CD4-positive, alpha-beta T cell treated with Interleukin-6 at 100 ng/mL for 8 hours (primary cell): ENCODE results near the gene ANKRD39.
"Not testable (repeated sequence)": the region's sequence is repeated elsewhere in the genome, so short reads cannot be mapped to it uniquely, and the experiment has no call there.

Experiments used
- DNase-seq: peaks from one replicate; pipeline ENCODE4 v3.0.0-alpha.2; 2020; ENCODE audit warnings: mixed read lengths, low spot score

ANKRD39 gene, protein sequence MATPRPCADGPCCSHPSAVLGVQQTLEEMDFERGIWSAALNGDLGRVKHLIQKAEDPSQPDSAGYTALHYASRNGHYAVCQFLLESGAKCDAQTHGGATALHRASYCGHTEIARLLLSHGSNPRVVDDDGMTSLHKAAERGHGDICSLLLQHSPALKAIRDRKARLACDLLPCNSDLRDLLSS

GRCh38 chr2:96857667-96858372 lies at the start of gene ANKRD39:
TSS of gene ANKRD39 (minus strand) at chr2:96858016. CDS start at chr2:96857987, 29 bp downstream.
- DNase-seq, result peak; percentile 98

- no peak for DNase-seq
These were observed 48.9 kb upstream of the ANKRD39 start for GRCh38 chr2:96906729-96907114.

- no peak for DNase-seq
These were observed 46.0 kb upstream of the ANKRD39 start for GRCh38 chr2:96903815-96904214.

GRCh38 chr2:96903318-96903717 lies 45.5 kb upstream of the ANKRD39 start:
- no peak for DNase-seq

DNA sequence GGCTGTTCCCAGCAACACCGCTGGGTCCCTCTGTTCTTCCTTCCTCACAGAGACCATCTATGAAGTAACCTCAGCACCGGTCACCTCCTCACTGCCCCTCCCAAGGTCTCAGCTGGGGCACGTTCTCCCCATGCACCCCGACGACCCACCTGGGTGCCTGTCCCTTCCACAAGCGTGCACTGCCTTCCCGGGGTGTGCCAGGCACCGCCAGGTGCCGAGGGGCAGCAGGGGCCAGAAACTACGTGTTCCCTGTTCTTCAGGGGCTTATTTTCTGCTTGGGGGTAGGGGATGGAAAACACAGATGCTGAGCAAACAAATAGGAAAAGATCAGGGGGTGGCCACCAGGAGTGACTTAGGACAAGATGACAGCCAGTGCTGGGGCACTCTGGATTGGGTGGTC lies 42.4 kb upstream of the ANKRD39 start:
- no peak for DNase-seq

DNA sequence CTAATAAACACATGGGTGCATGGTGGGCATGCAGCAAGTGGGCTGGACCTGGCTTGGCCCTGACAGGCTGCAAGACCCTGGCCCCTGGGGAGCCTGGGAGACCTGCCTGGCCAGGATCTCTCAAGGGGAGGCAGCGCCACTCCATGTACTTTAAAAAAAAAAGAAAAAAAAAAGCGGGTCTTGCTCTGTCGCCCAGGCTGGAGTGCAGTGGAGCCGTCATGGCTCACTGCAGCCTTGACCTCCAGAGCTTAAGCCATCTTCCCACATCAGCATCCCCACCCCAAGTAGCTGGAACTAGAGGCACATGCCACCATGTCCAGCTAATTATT lies 41.6 kb upstream of the ANKRD39 start:
- no peak for DNase-seq

GRCh38 chr2:96898641-96899412 lies 41.0 kb upstream of the ANKRD39 start:
- DNase-seq, result no peak

DNA sequence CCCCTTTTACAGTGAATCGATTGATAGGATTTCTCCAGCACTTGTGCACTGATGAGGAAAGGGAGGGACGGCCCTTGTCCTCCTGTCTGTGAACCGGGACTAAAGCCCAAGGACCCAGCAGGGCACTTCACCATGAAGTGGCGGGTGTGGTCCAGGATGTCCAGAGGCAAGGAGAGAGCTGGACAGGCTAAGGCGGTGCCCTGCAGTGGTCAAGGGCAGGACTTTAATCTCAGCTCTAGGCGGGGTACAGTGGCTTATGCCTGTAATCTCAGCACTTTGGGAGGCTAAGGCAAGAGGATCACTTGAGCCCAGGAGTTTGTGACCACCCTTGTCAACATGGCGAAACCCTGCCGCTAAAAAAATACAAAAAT lies 40.3 kb upstream of the ANKRD39 start:
- no peak for DNase-seq

GRCh38 chr2:96897491-96898134 lies 39.8 kb upstream of the ANKRD39 start:
- DNase-seq, result no peak

- peak; percentile 51 for DNase-seq
These were observed 38.2 kb upstream of the ANKRD39 start for GRCh38 chr2:96895746-96896651.

DNA sequence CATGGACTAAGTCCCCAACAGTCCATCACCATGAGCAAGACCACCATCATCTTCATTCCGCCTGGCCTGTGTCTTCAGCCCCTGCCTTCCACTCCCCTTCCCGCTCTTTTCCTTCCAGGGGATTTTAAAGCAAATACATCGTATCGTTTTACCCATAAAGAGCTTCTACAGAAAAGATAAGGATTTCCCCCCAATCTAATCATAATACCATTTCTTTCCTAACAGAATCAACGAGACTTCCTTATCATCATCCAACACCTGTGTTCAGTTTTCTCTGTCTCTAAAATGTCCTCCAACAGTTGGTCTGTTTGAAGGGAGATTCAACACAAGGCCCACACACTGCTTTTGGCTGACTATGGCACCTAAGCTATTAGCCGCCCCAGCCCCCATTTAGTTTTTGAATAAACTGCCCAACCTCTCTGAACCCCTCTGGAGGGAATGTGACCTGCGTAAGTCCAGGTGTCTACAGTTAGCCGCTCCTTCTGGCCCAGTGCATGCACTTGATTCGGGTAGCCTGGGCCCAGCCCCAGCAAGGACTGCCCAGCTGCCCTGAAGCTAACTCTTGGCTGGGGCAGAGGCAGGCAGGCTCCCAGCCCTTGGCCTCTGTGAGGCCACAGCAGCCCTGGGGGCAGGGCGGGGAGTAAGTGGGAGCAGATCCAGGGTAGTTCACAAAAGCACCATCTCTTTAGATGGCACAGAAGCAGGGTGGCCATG lies 37.4 kb upstream of the ANKRD39 start:
- DNase-seq, result no peak

- DNase-seq, result no peak
These were observed 36.3 kb upstream of the ANKRD39 start for GRCh38 chr2:96894151-96894531.

GRCh38 chr2:96893289-96894150 lies 35.7 kb upstream of the ANKRD39 start:
- DNase-seq, result no peak

- peak; percentile 54 for DNase-seq
These were observed 33.9 kb upstream of the ANKRD39 start for GRCh38 chr2:96891591-96892333.

GRCh38 chr2:96890726-96891385 lies 33.0 kb upstream of the ANKRD39 start:
- no peak for DNase-seq

DNA sequence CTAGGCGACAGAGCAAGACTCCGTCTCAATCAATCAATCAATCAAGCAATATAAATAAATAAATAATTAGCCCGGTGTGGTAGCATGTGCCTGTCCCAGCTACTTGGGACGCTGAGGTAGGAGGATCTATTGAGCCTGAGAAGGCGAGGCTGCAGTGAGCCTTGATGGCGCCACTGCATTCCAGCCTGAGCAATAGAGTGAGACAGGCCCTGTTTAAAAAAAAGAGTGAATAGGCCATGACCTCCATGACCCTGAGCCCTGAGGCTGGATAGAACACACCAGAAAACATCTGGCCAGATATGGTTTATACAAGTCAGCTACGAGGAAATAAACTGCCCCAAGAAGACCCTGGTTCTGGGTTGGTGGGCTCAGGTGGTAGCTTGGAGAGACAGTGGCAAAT lies 32.4 kb upstream of the ANKRD39 start:
- DNase-seq, result no peak

DNA sequence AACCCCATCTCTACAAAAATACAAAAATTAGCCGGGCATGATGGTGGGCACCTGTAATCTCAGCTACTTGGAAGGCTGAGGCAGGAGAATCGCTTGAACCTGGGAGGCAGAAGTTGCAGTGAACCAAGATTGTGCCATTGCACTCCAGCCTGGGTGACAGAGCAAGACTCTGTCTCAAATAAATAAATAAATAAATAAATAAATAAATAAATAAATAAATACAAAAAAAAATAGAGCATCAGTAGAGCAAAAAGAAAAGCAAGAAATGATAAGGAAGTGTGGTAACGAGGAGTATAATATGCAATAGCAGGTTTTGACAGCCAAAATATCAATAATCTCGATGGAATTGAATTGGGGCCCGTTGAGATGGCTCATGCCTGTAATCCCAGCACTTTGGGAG lies 31.7 kb upstream of the ANKRD39 start:
- DNase-seq, result not testable (repeated sequence)

DNA sequence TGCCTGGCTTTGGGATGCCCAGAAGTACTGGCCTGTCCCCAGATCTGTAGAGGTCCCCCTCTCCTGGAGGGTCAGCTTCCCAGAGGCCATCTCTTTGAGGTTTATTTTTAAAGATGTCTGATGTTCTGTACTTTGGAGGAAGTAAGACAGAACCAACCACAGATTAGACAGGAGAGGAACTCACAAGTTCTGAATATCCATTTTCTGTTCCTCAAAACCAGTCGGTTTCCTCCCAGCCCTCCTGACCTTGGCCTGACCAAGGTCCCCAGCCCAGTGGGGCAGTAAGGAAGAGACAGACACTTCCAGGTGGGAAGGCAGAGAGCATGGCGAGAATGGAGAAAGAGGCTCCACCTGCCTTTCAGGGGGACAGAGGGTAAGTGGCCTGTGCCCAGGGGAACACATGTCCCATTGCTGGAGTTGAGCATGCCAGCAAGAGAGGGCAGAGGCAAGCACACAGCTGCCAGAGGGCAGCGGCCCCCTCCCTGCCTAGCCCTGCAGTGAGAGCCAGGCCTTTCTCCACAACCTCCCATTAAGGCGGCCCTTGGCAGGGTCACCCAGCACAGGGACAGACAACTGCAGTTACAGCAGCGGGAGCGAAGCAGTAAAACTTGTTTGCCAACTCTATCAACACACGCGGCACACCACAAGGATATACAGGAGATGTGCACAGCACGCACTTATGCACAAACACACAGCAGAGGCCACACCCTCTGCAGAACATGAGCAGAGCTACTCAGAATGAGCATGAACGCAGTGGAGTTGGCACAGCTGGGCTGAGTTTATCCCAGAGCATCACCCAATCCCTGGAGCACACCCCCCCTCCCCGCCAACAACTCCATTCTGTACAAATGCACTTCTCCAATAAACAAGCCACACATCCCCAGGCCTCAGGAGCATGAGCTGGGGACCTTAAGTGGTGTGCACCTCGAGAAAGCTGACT lies 30.5 kb upstream of the ANKRD39 start:
- no peak for DNase-seq
